ENCODE results near the gene MDGA2.
"Not testable (repeated sequence)": the region's sequence is repeated elsewhere in the genome, so short reads cannot be mapped to it uniquely, and the experiment has no call there.

Gene MDGA2

DNA sequence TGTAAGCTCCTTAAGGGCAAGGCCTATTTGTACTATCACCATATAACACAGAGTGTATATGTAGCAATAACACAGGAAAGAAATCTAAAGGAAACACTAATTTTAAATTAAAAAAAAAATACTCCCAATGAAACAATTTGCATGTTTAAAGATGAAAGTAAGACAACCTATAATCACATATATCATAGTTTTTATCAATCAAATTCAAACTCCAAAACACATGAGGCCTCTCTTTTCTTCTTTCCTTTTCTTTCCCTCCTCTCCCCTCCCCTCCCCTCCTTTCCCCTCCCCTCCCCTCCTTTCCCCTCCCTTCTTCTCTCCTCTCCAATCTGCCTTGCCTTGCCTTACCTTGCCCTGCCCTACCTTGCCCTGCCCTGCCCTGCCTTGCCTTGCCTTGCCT, 618.0 kb downstream of the MDGA2 start:
- DNase-seq, result no peak

DNA sequence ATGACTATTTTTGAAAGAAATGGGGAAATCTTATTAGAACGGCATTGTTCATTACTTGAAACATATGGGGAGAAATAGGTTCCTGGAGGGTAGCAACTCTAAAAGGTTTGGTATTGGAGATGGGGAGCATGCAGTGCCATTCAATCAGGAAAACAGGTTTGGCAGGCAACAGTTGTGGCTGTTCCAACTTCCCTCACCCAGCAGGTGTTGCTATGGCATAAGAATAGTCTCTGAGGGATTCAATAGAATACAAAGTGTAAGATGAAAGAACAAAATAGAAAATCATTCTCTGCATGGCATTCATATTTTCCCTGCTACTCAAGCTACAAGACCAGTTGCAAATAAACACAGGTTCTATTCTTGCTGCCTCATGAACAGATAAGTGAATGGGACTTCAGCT, 630.6 kb downstream of the MDGA2 start:
- no peak for DNase-seq

DNA sequence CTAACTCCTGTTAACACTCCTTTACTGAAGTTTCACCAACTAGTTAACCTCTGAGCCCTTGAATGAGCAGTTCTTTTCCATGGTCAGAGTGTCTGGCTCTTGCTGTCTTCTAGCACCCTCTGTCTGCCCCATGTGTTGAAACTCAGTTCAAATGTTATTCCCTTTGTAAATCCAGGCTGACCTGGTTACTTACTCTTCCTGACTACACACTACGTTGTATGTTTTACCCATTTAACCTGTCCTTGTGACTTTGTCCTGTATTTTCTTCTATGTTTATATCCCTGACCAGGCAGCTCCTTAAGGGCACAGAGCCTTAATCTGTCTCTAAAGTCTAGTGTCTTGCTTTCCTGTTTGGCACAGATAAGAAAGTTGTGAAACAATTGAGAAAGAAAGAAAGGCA, 634.9 kb downstream of the MDGA2 start:
- DNase-seq, result no peak

DNA sequence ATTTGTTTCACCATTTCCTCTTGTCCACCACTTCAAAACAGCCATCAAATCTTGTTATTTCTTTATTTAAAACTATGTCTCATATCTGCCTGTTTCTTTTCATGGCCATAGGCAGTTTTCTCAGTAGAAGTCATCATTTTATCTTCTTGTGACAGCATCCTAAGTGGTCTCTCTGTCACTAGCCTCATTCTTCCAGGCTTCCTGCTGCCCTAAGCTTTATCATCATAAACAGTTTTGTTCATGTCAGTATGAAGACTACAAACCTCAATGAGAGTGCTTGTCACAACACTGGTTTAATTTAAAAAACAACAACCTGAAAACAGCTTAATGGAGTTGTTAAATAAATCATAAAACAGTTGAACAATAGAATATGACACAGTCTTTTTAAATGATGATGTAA, 636.1 kb downstream of the MDGA2 start:
- DNase-seq, result no peak

DNA sequence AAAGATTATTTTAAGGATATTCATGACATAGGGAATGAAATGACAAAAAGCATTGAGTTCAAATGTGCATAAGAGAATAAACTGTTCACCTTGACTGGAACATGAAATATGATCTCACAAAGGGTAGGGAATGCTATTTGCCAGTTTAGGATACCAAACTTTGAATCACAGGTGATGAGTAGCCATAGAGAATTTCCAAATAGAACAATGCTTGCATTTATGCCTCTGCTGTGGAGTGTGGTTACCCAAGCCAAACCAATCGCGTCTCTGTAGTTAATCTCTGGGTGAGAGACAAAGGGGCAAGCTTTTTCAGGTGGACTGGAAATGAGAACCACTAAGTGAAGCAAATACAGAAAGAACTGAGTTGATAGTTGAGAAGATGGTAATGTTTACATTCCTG, 652.7 kb downstream of the MDGA2 start:
- no peak for DNase-seq

DNA sequence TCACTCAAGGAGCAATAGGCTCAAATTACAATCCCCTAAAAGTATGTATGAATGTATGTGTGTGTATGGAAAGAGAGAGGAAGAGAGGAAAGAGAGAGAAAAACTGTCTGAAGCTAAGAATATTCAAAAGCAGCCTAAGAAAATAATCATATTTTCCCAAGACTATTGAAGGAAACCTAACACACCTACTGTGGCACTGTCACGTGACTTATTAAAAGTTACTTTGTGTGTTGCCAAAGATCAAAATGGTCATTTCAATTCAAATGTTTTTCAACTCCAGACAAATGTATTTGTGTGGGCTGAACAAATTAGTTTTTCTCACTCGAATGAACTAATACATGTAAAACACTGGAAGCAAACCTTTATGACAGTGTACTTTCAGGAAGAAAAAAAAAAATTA, 654.9 kb downstream of the MDGA2 start:
- DNase-seq, result no peak

DNA sequence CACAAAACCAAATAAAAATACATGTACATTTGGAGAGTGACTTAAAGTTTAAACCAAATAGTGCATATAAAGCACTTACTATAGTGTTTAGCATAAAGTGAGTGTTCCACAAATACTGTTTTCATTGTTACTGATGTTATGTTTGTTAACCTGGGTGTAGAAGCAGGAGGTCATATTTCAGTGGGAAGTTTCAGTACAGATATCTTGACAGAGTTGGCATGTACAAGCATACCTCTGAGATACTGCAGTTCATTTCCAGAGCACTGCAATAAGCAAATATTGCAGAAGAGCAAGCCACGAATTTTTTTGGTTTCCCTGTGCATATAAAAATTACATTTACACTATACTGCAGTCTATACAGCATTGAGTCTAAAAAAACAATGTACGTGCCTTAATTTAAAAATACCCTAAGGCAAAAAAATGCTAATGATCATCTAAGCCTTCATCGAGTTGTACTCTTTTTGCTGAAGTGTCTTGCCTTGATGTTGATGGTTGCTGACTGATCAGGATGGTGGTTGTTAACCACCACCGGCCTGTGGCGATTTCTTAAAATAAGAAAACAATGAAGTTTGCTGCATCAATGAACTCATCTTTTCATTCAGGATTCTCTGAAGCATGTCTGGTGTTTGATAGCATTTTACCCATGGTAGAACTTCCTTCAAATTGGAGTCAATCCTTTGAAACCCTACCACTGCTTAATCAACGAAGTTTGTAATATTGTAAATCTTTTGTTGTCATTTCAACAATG, 662.7 kb downstream of the MDGA2 start:
- DNase-seq, result no peak

DNA sequence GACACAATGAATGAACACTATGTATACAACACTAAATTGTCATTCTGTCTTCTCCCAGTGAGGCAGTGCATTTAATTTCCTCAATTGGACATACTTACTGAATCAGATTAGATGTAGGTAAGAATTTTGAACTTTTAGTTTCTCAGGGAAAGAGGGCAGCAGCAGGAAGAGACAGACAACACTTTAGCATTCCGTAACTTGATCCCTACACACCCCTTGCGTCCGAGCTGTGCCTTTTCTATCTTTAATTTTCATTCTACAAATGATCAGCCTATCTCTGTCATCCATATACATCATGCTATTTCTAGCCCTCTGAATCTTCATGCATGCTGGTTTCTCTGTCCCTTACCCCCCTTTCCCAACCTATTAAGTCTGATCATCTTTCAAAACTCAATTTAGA, 665.8 kb downstream of the MDGA2 start:
- no peak for DNase-seq

DNA sequence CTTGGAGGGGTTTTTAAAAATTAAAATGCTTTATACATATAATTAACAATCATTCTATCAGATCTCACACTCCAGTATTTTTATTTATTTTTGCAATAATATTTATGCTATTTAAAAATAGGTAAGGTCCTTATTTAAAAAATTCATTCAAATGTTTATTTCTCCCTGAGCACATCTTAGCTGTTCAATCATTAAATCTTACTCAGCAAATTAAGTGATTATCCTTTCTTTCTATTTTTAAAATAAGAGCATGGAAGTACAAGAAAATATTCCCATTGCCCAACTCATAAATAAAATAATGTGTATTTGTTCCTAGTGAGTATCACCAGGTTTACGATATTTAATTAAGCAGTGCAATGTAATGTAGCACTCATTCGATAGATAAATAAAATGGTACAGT, 666.7 kb downstream of the MDGA2 start:
- DNase-seq, result no peak

DNA sequence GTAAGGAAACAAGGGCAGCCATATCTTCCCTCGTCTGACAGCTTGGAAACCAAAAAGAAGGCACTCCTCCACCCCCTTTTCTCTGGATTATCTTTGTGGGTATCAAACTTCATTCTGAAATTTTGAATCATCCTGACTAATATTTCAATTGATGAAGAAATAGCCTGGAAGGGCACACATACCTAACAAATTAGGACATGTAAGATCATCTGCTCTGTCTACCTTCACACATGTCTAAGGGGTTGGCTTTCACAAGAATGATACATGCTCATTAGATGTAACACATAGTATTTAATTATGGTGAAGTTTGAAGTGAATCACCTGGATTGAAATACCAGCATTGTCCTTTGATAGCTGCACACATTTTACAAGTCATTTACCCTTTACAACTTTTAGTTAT, 675.7 kb downstream of the MDGA2 start:
- no peak for DNase-seq

DNA sequence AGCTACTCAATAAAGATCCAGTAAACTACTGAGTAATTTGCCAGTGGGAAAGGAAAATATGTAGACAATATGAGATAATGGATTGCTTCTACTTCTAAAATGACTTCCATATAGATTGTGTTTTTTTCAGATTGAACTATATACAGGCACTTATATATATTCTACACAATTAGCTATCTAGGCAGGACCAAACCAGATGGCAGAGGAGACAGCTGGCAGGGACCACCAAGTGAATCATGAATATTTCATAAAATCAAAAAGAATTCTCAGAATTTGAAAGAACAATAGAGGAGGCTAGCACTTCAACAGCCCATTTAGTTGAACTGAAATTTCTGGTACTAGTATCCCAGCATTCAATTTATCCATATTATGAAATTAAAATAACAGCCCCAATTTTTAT, 685.8 kb downstream of the MDGA2 start:
- no peak for DNase-seq

DNA sequence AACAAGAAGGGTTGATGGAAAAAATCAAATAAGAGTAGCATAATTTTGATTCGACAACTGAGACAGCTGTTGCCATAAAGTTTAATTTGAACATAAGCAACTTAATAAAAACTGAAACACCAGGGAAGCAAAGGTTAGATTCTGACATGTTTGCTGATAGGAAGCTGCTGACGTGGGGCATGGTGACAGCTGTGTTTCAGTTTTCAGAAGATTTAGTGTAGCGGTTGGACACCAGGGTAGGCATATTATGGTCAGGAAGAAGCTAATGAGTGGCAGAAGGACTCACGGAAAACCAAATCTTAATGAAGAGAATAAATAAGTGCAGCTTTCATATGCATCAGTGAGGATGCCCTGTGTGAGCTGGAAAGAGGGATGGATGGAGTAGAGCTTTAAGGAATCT, 687.1 kb downstream of the MDGA2 start:
- no peak for DNase-seq

DNA sequence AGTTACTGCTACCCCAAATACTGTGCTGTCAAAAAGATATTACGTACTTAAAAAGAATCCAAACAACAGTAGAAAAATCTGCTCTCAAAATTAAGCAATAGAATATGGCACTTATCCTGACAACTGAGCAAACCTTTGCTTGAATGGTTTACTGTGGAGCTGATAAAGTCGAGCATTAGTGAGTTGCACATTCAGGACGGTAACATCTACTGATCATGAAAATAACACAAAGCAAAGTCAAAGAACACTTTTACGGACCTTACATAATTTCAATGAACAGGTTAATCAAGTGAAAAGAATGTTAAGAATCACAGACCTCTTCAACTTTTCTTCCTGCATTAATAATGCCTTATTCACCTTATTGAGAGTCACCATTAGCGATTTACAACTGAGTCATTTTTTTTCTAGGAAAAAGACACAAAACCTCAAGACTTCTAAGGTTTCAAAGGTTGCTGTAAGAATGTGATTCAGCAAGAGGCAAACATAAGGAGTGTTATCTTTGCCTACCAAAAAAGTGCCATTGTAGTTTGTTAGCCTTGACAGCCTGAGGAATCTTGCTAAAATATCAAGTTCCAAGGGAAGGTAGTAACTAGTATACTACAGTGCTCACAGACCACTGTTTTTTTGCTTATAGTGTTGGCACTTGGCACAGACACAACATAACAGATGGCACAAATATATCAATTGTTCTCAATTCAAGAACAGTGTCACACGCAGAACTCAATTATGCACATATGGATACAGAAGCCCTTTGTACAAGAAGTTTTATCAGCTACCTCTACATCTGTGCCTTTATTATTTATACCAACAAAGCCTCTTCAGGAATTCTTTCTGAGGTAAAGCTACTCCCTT, 689.6 kb downstream of the MDGA2 start:
- no peak for DNase-seq

DNA sequence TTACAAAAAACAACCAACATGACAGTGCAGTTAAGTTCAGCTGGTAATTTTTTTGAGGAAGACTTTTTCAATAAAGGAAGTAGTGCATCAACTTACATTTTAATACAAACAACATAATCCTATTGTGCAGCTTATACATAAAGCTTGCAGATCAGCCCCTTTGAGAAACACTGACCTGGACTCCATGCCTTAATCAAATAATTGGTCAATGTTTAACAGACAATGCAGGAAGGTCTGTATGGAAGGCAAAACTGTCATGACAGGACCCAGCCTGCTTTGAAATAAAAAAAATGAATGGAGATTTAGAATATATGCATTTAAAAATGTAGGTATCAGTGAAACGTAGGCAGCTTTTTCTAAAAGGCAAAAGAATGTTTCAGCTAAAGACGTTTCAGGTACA, 702.1 kb downstream of the MDGA2 start:
- DNase-seq, result no peak

DNA sequence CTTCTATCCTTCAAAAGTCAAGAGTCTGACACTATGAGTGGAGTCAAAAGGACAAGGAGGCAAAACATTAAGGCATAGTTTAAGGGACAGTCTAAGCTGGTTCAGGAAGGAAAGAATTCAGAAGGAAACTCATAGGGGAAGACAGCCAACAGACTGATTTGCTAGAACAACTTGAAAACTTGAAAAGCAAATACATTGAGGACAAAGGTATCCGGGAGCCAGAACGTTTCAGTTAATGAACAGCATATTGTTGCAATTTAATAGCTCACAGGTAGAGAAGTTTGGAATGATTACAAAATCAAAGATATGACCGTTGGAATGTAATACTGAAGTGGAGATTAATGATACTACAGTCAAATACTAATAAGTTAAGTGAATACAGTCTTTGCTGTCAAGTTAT, 711.0 kb downstream of the MDGA2 start:
- no peak for DNase-seq

DNA sequence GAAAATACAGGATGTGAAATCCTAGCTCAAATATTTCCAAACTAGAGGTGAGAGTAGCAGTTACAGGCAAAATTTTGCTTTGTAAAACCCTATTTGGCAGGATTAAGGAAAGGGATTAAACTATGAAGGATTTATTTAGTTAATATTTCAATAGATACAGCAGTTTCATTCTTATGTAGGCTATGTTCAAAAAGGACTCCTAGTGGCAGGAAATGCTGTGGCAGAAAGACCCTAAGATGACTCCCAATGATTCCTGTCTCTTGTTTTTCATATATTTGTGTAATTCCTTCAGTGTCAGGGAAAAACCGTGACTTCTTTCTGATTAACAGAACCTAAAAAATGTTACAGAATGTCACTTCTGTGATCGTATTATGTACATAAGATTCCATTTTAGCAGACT, 724.3 kb downstream of the MDGA2 start:
- DNase-seq, result no peak

DNA sequence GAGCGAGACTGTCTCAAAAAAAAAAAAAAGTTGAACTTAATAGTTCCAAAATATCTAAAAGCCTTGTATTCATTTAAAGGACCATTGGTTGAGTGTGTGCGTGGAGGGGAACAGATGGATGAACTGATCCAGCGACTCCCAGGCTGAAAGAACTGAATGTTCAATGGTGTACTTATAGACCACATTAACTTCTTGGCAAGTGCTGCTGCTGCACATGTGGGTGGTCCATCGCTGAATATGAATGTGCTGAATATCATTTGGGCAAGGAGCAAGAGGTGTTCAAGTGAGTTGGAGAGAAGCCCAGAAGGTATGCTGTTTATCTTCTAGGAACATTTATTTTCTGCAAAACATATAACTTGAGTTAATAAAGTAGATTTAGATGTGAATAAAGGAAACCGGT, 734.8 kb downstream of the MDGA2 start:
- DNase-seq, result no peak

DNA sequence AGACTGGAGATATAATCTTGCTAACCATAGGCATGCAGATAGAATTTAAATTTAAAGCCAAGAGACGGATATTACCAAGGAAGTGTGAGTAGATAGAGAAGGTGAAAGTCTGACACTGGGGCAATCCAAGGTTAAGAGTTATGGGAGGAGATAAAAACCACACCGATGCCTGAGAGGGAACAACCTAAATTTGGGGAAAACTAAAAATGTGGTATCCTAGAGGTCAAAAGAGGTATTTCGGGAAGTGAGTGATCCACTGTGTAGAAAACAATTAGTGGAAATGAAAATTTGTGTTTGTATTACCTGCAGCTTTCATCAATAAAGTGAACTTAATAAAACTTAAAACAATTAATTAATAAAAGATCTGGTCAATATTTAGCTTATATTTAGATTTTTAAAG, 754.9 kb downstream of the MDGA2 start:
- DNase-seq, result no peak

DNA sequence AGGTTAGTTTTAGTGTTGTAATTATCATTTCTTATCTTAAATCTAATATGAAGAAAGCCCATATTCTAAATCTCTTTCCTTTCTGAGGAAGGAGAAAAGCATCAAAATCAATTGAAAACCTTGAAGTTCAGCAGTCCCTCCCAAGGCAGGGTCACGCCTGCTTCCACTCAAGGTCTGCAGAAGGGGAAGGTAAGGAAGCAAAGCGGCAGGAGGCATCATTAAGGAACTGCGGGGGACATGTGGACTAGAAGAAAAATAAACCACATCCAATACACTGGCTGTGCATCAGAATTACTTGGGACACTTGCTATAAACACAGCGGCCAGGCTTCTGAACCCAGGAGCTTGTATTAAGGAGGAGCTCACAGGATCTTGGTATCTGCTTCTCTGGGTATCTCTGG, 759.9 kb downstream of the MDGA2 start:
- DNase-seq, result not testable (repeated sequence)

DNA sequence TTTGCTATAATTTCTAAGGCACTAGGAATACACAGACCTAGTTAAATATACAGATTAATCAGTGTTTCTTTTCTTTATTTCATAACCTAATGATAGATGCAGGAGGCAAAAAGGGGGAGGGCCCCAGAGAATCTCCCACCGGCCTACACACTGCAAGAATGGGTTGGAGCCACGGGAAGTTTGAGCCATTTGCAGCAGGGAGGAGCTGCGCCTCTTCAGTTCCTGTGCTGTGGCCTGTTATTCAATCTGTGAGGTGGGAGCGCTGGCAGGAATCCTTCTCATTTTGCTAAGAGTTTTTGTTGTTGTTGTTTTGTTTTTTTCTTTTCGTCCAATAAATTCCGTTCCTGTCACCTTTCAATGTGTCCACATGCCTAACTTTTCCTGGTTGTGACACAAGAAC, 772.6 kb downstream of the MDGA2 start:
- no peak for DNase-seq

DNA sequence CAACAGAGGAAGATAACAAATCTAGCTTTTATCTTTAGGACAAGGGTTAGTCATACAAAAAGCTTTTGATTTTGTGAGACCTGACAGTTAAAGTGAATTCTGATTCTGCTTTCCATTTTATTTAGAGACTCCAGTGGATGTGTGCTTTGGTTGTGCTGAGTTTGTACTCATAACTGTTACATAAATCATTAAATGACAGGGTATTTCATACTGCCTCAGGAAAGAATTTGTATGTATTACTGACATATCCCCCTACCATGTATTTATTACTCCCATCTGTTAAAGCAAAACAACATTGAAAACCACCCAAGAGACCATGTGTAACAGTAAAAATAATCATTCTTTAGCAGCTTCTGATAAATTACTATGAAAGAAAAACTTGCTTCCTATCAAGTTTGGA, 780.9 kb downstream of the MDGA2 start:
- no peak for DNase-seq

DNA sequence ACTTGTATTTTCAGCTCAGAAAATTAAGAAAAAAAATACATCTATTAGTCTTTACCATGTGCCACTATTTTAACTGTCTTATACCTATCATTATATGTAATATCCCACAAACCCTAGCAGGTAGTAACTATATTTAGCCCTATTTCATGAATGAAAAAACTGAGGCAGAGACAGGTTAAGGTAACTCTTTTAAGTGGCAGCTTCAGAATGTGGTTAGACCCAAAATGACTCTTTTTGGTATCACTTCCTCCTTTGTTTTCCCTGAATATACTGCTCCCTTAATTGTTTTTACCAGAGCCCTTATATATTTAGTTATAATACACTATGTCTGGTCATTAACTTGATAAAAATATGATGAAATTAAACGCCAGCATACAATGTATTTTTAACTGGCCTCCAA, 788.3 kb downstream of the MDGA2 start:
- DNase-seq, result no peak

DNA sequence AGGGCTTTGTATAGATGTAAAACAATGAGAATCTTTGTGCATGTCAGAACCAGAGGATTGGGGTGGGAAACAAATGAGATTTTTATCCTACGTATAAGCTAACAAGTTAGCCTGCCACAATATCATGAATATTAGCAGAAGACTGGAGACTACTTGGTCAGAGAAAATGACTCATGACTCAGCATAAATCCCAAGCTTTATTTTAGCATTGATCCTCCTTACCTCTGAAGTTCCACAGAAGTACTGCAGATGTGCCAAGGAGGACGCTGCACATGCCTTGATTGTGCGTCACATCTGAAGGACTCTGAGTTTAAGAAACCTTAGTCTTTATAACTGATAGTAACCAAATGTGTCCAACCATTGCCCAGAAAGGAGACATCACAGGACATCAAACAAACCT, 789.8 kb downstream of the MDGA2 start:
- no peak for DNase-seq

DNA sequence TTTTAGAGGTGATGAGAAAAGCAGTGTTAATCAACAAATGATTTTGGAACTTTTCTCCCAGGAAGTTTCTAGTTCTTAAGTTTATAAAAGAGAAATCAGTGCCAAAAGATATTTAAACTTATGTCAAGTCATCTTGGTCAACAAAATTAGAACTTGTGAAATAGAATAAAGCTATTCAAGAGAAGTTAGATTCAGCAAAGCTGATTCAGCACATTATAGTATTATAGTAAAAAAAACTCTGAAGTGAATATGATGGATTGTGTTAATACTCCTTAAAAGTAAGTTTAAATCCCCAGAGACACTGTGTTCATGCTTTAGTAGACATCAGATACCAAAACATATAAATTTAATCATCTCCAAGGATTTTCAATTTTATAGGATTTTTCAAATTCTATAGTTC, 813.7 kb downstream of the MDGA2 start:
- no peak for DNase-seq
